Pancreas (tissue), 10 donors: ENCODE data around the gene TMEM63C. TPM values are rescaled to one million over a fixed set of nuclear protein-coding genes. Genes with fewer than 3 reads are reported as not detected.

ENCODE experiments used
- ATAC-seq, 4 donors: fragments of 200-7000 bp; cut with Tn5 transposase; one replicate each; pipeline versions ENCODE4 v1.8.0 to v1.9.1; 2020; ENCODE audit warnings: mild to moderate bottlenecking in 4 of 4, moderate library complexity in 4 of 4
- DNase-seq, 6 donors: peaks; one replicate each; pipeline ENCODE4 v3.0.0-alpha.2; 2020
- FAIRE-seq: peaks from 2 replicates; lab custom pipeline; 2012; peaks lifted over from hg19 to GRCh38; lab: Jason Lieb, UNC
- H3K27ac ChIP-seq, 4 donors: fragments of 200-600 bp; sonication (generic); 1 replicate in 3 of 4; 2 replicates in 1 of 4; pipeline versions ENCODE4 v1.5.0 to v1.8.0; 2020
- H3K27me3 ChIP-seq, 4 donors: fragments of 200-600 bp; one replicate each; pipeline ENCODE4 v1.8.0; 2021
- H3K36me3 ChIP-seq, 3 donors: fragments of 200-600 bp; sonication (generic) in 1 of 3; one replicate each; pipeline versions ENCODE4 v1.5.0 to v1.8.0; 2020 to 2021
- H3K4me1 ChIP-seq, 3 donors: fragments of 200-600 bp; one replicate each; pipeline ENCODE4 v1.8.0; 2021
- H3K4me3 ChIP-seq, 4 donors: fragments of 200-600 bp; sonication (generic) in 2 of 4; one replicate each; pipeline versions ENCODE4 v1.5.0 to v1.8.0; 2020 to 2021
- H3K9me3 ChIP-seq, 4 donors: fragments of 200-600 bp; one replicate each; pipeline ENCODE4 v1.8.0; 2021
- CTCF ChIP-seq, 4 donors: fragments of 200-600 bp; sonication (generic) in 3 of 4; IDR thresholded peaks; one replicate each; pipeline versions ENCODE4 v1.5.0 to v1.8.0; 2021; ENCODE audit warnings: antibody characterized with exemption in 4 of 4
- WGBS, 2 donors: extraction: QIAGEN DNeasy Blood & Tissue Kit; methylation state at CpG; one replicate each; pipeline ENCODE4 v1.1.7; 2013; 5-methylcytosine and 5-hydroxymethylcytosine counted together
- intact Hi-C, 3 donors: fragments of 100-400 bp; cut with DNase I; formaldehyde crosslinking; loops; one replicate each; pipeline versions ENCODE4 v1.11.1 to v1.14.2; 2022
- polyA plus RNA-seq, 2 donors: library from polyadenylated mRNA; stranded (reverse); fragments of 200-250 nt; gene quantifications; one replicate each; pipeline ENCODE4 v1.2.3, GENCODE V29; 2013
- total RNA-seq, 6 donors: library from RNA; stranded (reverse); fragmentation: NEBNext Ultra II Directional in 4 of 6; extraction: Animal tissue kit (Norgen Biotek cat#: 25700) in 4 of 6; gene quantifications; one replicate each; pipeline versions ENCODE4 v1.2.1 to v1.2.4, GENCODE V29; 2021 to 2023
- donor health status: healthy with polysubstance abuse.
- donor health status: DM: no; HTN: no; CAD: no; lungs with moderate emphysema.
- donor health status: DM: no; HTN: no; CAD: no.
- donor health status: control.
- donor health status: control.
- donor health status: Bipolar disorder and iron deficiency.
- donor health status: DM: yes; HTN: yes; CAD: no.
- donor health status: DM: no; HTN: no; CAD: no.
- donor health status: DM: no; HTN: no; CAD: no.
- donor health status: DM: yes; HTN: yes; CAD: no.

TMEM63C gene
- total and polyA plus RNA-seq, 8 donors: 2.8 to 10.6 (median 4.2) TPM

- Histone ChIP-seq H3K4me3 (no peak overlapping the region), H3K36me3 (no peaks in the 10 kb centered on the region), H3K4me1 (peaks cover 0 to 8% (median 0%) of the 10 kb centered on the region in 3 donors), H3K9me3 (no peaks in the 10 kb centered on the region), H3K27ac (no peak overlapping the region), H3K27me3 (no peaks in the 10 kb centered on the region)
- FAIRE-seq (no peak), ATAC-seq (no peak), DNase-seq (no peak)
- intact Hi-C loops: no loop called here
- 70 to 82% methylated on average over 3 of the region's 3 CpGs for WGBS, 2 donors
- TF ChIP-seq CTCF (IDR thresholded peaks at IDR 0.05): no peak
Observed at GRCh38 chr14:77217551-77217950, 36.0 kb downstream of the TMEM63C start.

- peak; percentile 76 to 91 (median 86) for DNase-seq
- ATAC-seq: peak; percentile 91 to 97 (median 95)
- peaks cover 0 to 8% (median 0%) of the 10 kb centered on the region in 3 donors for H3K4me1 ChIP-seq
- no peak for FAIRE-seq
- H3K36me3 ChIP-seq: no peaks in the 10 kb centered on the region
- 9 to 18% methylated on average over 8 to 10 of the region's 10 CpGs for WGBS, 2 donors
- no peak overlapping the region for H3K27ac ChIP-seq
- H3K27me3 ChIP-seq: no peaks in the 10 kb centered on the region
- TF ChIP-seq CTCF (IDR thresholded peaks at IDR 0.05): no peak
- intact Hi-C loops: no loop called here
- H3K4me3 ChIP-seq: no peak overlapping the region
- H3K9me3 ChIP-seq: no peaks in the 10 kb centered on the region
Observed at GRCh38 chr14:77219591-77219990, 38.0 kb downstream of the TMEM63C start.

- no peaks in the 10 kb centered on the region for H3K36me3 ChIP-seq
- WGBS, 2 donors: 66 to 67% methylated on average over 12 to 23 of the region's 24 CpGs
- intact Hi-C loops: no loop called here
- H3K9me3 ChIP-seq: no peaks in the 10 kb centered on the region
- no peak overlapping the region for H3K4me3 ChIP-seq
- TF ChIP-seq CTCF (IDR thresholded peaks at IDR 0.05): no peak
- peaks cover 0 to 8% (median 0%) of the 10 kb centered on the region in 3 donors for H3K4me1 ChIP-seq
- no peaks in the 10 kb centered on the region for H3K27me3 ChIP-seq
- FAIRE-seq: no peak
- no peak overlapping the region for H3K27ac ChIP-seq
- no peak for DNase-seq
- no peak for ATAC-seq
Observed at GRCh38 chr14:77220246-77221017, 38.8 kb downstream of the TMEM63C start.

GRCh38 chr14:77221241-77221871 is 39.8 kb downstream of the TMEM63C start:
- ATAC-seq (no peak), DNase-seq (no peak), FAIRE-seq (no peak)
- intact Hi-C loops: no loop called here
- Histone ChIP-seq H3K27me3 (no peaks in the 10 kb centered on the region), H3K36me3 (no peaks in the 10 kb centered on the region), H3K4me1 (peaks cover 0 to 8% (median 0%) of the 10 kb centered on the region in 3 donors), H3K9me3 (no peaks in the 10 kb centered on the region), H3K4me3 (no peak overlapping the region), H3K27ac (no peak overlapping the region)
- no peak for TF ChIP-seq CTCF (IDR thresholded peaks at IDR 0.05)
- 70 to 73% methylated on average over 16 to 23 of the region's 23 CpGs for WGBS, 2 donors
